Measurements from ENCODE around the gene PKP4.
"Not testable (repeated sequence)": the region's sequence is repeated elsewhere in the genome, so short reads cannot be mapped to it uniquely, and the experiment has no call there.

PKP4 gene, protein sequence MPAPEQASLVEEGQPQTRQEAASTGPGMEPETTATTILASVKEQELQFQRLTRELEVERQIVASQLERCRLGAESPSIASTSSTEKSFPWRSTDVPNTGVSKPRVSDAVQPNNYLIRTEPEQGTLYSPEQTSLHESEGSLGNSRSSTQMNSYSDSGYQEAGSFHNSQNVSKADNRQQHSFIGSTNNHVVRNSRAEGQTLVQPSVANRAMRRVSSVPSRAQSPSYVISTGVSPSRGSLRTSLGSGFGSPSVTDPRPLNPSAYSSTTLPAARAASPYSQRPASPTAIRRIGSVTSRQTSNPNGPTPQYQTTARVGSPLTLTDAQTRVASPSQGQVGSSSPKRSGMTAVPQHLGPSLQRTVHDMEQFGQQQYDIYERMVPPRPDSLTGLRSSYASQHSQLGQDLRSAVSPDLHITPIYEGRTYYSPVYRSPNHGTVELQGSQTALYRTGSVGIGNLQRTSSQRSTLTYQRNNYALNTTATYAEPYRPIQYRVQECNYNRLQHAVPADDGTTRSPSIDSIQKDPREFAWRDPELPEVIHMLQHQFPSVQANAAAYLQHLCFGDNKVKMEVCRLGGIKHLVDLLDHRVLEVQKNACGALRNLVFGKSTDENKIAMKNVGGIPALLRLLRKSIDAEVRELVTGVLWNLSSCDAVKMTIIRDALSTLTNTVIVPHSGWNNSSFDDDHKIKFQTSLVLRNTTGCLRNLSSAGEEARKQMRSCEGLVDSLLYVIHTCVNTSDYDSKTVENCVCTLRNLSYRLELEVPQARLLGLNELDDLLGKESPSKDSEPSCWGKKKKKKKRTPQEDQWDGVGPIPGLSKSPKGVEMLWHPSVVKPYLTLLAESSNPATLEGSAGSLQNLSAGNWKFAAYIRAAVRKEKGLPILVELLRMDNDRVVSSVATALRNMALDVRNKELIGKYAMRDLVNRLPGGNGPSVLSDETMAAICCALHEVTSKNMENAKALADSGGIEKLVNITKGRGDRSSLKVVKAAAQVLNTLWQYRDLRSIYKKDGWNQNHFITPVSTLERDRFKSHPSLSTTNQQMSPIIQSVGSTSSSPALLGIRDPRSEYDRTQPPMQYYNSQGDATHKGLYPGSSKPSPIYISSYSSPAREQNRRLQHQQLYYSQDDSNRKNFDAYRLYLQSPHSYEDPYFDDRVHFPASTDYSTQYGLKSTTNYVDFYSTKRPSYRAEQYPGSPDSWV
- 29.0 to 61.5 reads per million in 2 experiments for total RNA-seq

DNA sequence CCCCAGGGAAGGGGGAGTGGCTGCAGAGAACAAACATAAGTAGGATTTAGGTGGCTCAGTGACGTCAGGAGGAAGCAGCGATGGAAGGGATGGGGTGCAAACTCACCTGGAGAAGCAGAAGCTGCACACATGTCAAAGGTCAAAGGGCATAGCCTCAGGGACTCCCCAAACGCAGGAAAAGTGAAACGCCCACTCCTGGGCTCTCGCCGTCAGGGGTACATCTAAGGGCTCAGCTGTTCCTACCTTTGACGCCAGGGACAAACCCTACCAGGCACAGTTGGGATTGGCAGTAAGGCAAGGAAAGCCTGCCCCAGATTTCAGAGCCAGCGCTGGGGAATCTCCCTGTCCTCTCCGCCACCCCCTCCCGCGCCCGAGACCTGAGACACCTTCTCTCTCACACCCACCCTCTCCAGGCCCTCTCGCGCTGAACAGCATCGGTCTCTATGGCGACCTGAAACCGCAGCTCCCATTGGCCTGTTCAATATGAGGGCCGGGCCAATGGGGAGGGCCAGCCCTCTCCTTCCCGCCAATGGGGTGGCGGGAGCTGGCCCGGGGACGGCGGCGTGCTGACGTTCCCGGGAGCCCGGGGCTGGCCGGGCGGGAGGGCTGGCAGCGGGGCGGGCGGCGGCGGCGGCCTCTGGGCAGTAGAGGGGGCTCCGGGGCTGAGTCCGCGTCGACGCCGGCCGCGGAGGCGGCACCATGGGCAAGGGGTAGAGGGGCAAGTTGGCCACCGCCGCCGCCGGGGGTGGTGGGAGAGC is at the start of gene PKP4, which contains the start of gene CCDC148:
Gene PKP4, plus strand, starts transcription at position 644 of the 758 bp plus-strand sequence. CDS start 76,233 bp downstream, outside the sequence.
Gene CCDC148, minus strand, starts transcription at position 445 of the 758 bp plus-strand sequence. Its CDS starts 314 bp downstream, at position 131.
- peak; percentile 86 for DNase-seq (ENCODE audit: low read depth)

DNA sequence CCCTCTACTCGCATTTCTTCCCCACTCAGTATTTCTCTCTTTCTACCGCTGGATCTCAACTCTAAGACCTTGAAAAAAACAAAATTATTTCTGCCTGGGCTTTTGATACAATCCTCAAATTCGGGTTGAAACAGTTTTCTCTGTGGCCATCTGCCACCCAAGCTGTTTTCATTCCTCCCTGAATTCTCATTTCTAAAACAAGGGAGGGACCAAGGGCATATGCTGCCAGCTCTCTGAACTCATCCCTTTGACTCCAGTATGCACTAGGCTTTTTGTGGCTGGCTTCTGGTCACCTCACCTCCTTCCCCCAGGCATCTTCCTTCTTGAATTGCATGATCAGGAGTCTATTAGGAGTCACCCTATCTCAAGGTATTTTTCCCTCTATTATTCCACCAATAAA is 49.7 kb upstream of the PKP4 start:
- DNase-seq (ENCODE audit: low read depth) = no peak

DNA sequence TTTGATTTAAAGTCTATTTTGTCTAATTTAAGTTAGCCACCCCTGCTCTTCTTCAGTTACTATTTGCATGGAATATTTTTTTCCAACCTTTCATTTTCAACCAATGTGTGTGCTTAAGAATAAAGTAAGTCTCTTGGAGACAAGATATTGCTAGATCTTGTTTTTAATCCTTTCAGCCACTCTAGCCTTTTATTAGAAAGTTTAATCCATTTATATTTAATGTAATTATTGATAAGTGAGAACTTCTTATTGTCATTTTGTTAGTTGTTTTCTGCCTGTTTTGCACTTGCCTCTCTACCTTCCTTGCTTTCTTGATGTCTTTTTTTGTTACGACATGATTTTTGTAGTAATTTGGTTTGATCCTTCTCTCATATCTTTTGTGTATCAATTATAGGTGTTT is 46.6 kb upstream of the PKP4 start:
- DNase-seq (ENCODE audit: low read depth) = no peak

DNA sequence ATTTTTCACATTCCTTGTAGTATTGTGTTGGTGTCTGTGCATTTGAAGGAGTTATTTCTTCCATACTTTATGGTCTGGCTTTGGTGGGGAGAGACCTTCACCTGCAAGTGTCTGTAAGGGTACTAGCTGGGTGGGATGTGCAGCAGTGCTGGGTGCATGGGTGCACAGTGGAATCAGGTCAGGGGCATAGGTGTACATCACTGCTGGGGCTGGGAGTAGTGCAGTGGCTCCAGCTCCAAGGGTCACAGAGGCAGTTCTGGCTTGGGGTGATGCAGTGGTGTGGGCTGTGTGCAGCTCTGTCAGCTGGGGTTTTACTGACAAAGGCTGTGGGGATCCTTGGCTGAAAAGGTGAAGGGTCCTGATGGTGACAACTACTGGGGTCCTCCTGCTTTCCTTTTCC is 45.0 kb upstream of the PKP4 start:
- DNase-seq (ENCODE audit: low read depth) = no peak

DNA sequence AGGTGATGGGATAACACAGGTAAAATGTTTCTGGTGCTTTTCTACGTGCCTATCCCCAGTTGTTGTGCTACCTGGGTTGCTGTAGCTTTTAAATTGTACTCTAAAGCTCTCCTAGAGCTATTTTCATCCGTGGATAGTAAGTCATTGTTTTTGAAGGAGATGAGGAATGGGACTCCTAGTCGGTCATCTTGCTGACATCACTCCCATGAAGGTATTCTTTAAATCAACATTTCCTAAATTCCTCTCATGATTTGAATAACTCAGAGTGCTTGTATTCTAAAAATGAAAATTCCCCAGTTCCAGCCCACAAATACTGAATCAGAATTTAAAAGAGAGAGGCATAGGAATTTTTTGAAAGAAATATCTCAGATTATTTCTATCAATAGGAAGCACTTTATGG is 44.5 kb upstream of the PKP4 start:
- DNase-seq (ENCODE audit: low read depth) = no peak

DNA sequence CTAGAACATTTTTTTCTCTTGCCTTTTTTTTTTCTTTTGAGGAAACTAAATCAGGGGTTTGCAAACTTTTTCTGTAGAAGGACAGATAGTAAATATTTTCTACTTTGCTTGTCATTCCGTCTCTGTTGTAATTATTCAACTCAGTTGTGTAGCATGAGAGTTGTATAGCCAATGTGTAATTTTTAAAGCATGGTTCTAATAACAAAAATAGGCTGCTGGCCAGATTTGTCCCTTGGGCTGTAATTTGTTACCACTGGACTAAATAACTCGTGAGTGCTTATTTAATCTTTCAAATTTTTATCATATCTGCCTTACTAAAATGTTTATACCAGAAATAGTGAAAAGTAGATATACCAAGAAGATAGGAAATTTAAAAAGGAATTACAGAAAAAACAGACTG is 43.2 kb upstream of the PKP4 start:
- DNase-seq (ENCODE audit: low read depth) = no peak

DNA sequence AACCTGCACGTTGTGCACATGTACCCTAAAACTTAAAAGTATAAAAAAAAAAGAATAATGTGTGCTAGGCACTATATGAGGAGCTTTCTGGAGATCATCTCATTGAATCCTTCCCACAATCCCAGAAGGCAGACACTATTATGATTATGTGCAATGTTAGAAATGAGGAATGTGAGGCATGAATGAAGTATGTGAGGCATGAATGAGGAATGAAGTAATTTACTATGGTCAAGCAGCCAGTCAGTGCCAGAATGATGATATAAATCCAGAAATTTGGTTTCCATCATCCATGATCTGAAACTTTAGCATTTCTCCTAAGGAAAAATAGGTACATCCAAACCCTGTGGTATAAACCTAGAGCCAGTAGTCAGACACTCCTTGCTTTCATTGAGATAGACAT is 42.2 kb upstream of the PKP4 start:
- no peak for DNase-seq (ENCODE audit: low read depth)

DNA sequence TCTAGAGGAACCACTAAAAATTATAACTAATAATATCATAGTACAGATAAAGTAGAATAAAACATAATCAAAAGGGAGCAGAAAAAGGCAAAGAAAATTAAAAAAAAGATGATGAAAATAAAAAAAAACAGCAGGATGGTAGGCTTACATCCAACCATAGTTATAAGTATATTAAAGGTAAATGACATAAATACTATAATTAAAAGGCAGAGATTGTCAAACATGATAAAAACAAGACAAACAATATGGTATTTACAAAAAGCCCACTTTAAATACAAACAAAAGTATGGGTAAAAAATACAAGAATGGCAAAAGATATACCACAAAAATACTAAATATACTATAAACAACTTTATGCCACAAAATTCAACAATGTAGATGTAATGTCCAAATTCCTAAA is 24.6 kb upstream of the PKP4 start:
- no peak for DNase-seq (ENCODE audit: low read depth)

DNA sequence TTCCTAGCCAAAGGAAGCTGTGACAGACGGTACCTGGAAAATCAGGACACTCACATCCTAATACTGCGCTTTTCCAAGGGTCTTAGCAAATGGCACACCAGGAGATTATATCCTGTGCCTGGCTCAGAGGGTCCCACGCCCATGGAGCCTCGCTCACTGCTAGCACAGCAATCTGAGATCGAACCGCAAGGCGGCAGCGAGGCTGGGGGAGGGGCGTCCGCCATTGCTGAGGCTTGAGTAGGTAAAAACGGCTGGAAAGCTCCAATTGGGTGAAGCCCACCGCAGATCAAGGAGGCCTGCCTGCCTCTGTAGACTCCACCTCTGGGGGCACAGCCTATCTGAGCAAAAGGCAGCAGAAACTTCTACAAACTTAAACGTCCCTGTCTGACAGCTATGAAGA is 23.0 kb upstream of the PKP4 start:
- not testable (repeated sequence) for DNase-seq (ENCODE audit: low read depth)

DNA sequence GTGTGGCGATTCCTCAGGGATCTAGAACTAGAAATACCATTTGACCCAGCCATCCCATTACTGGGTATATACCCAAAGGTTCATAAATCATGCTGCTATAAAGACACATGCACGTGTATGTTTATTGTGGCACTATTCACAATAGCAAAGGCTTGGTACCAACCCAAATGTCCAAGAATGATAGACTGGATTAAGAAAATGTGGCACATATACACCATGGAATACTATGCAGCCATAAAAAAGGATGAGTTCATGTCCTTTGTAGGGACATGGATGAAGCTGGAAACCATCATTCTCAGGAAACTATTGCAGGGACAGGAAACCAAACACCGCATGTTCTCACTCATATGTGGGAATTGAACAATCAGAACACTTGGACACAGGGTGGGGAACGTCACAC is 17.7 kb upstream of the PKP4 start:
- not testable (repeated sequence) for DNase-seq (ENCODE audit: low read depth)

DNA sequence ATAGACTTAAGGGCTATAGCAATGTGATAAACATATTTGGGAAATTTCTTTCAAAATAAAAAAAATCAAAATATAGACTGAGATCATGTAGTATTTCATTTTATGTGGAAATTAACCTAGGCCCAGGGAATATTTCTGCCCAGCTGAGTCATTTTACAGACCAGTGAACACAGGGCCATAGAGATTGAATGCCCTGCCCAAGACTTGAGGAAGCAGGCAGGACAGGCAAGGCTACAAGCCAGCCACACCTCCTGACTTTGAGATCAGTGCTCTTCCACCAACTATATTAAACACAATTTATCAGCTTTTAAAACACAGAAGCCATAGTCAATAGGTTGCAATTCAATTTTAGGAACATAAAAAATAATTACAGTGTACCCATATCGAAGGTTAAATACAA is 13.1 kb upstream of the PKP4 start:
- no peak for DNase-seq (ENCODE audit: low read depth)

DNA sequence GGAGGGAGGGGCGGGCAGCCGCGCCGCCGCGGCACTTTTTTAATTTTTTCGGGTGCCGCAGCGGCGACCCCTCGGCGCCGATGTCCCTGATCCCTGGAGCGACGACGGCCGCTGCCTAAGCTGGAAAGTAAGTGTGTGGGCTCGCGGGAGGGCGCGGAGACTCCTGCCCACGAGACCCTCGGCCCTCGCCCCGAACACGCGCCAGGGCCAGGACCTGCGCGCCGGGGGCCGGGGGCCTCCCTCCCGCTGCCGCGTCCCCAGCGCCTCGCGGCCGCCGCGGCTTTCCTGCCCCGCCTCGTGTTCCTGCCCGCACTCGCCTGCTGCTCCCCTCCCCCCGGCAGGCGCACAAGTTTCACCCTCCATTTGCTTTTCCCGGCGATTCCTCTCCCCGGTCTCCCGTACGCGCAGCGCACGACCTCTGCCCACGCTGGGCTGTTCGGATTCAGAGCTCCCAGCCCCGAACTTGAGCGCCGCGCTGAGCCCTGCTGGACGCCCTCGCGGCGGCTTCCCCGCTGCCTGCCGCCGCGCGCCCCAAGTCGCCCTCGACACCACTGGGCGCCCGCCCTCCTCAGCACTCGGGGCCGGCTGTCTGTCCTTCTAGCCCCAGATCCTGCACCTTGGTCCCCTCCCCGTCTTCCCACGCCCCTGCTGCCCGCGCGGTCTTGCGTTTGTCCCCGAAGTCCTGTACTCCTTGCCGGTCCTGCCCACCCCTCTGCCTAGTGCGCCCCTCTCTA is 507 bp downstream of the PKP4 start:
- peak; percentile 16 for DNase-seq (ENCODE audit: low read depth)

DNA sequence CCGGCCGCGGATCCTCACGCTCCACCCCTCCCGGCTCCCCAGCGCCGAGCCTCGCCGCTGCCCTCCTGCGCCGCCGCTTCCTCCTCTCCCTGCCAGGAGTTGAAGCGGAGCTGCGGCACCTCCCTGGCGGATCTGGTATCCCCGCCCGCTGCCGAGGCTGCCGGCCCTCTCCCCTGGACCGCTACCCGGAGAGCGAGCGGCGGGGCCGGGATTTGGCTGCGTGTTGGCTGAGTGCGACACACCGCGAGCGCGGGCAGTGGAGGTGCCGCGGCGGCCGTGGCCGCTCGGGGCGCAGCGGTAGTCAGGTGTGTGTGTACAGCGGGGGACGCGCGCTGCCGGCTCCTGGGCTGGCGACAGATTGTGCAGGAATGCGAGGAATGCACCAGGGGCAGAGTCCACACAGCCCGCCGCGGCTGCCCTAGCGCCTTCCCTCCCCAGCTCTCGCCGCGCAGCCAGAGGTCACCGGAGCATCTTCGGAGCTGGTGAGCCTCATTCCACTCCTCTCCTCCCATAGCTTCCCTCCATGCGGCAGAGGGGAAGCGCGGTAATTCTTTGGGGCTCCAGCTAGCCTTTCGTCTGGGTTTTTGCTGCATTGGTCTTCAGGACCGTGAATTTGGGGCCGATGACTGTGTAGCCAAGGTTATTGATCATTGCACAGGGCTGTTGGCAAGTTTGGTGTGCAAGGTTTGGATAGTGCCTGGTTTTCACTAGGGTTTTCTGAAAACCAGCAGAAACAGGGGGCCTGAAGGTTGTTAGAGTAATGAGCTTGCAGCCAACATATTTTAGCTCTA is 1.3 kb downstream of the PKP4 start:
- peak; percentile 32 for DNase-seq (ENCODE audit: low read depth)

DNA sequence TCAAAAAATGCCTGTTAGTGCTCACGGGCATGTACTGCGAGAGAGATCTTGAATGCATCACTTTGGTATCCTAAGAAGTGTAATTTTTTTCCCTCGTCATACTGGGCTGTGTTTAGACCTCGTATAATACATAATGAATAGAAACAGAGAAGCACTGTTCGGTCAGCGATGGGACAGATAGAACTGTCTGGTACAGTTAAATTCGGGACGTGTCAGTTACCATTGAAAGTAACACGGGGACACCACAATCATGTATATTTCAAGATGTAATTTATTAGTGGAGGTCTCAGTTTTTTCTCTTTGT is 1.8 kb downstream of the PKP4 start:
- no peak for DNase-seq (ENCODE audit: low read depth)

DNA sequence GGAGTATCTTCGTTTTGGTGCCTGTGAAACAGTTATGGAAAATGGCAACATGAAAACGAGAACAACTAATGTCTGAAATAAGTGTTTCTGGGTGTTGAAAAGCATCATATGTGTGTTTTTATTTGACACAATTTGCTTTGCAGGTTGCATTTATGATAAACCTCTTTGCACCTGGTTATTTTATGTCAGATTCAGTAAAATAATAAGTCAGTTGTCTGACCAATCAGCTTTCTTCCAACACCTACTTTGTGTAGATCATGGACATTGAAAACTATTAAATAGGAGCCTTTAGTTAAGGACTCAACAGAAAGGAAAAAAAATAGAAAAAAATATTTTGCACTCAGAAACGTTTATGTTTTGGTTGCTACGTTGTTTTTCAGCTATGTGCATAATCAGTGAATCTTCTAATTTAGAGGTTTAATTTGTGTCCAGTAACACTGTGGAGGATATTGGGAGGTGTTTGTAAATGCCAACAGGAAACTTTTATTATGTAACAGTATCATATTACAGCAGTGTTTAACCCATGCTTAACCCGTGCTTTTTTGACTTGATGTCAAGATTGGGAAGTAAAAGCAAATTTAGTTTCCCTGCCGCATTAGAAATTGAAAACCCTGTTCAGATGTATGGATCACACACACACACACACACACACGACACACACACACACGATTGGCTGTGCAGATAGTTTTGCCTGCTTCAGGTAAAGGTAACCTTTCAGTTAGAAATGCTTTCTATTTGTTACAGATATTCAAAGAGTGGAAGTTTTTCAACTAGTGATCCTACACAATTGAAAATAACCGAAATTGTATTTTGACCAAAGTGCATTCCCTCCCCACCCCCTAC is 2.6 kb downstream of the PKP4 start:
- DNase-seq (ENCODE audit: low read depth) = no peak

DNA sequence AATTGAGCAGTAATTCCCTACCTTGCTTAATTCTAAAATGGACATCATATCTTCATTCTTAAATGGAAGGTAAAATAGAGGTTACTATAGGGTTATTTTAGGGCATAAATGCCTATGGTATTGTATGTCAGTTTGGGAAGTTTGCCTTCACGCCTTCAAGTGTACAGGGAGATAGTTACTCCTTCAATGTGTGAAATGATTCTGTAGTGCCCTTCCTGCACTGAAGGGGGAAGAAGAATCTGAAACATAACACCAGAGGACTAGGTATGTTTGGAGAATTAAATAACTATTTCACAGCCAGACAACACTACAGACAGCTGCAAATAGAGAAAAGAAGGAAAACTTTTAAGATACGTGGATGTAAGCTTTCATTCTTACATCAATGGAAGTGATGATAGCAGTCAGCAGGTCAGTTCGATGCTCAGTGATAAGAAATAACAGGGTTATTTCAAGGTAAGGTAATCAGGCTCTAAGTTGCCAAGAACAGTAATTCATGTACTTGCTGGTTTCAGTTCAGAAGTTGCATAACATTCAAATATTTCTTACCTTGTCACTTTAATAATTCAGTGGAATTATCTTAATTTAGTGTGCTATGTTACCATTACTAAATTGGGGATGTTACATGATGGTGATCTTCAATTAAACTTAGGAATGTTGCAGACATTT is 4.0 kb downstream of the PKP4 start:
- DNase-seq (ENCODE audit: low read depth) = no peak

DNA sequence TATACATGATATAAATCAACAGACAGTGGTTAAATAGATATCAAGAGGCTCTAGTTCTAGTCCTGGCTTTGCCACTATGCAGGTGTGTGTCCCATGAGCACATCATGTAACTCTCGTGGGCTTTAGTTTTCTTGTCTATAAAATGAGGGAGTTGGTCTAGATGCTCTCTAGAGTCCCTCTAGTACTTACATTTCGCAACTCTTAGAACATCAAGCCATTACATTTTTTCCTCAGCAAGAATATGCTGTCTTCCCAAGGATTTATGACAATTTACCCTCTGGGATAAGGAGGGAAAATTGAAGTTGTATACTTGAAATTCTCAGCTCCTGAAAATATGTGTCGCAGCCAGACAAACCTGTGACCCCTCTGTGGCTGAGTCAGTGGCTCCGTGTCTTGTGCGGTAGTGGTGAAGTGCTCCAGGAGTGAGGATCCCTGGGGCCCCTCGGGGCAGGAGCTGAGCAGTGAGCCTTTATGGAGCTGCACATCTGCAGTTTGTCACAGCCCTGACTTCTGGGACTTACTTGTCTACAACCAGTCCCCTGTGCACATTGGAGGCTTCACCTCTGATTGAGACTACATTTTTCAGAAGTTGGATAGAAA is 6.8 kb downstream of the PKP4 start:
- DNase-seq (ENCODE audit: low read depth) = no peak
